ENCODE data around the gene ADD3. TPM values are rescaled to one million over a fixed set of nuclear protein-coding genes. Genes with fewer than 3 reads are reported as not detected.

ADD3 gene
- total RNA-seq, 4 donors from 2014 or later = 257 to 644 (median 358) TPM

- Histone ChIP-seq H3K36me3 (no peaks in the 10 kb centered on the region), H3K9me3 (no peaks in the 10 kb centered on the region), H3K27me3 (no peaks in the 10 kb centered on the region), H3K4me3 (replicated peaks in 1 of 3) (peak overlapping the region in 2 of 3 donors; percentile 75 to 92), H3K4me1 (peaks cover 41 to 44% of the 10 kb centered on the region in 2 donors), H3K27ac (no peak overlapping the region)
- intact Hi-C loops (cut with DNase I) = loop anchor here (5.0 to 10.0 kb wide), 2 partner anchors 65 to 202 kb away; no protein-coding TSS in a partner anchor
- 59 to 70% methylated on average over 4 of the region's 4 CpGs for WGBS, 2 donors
- DNase-seq = no peak
- no peak for TF ChIP-seq POLR2A (IDR thresholded peaks at IDR 0.05)
- TF ChIP-seq CTCF (IDR thresholded peaks at IDR 0.05) = no peak
Measured at GRCh38 chr10:110009736-110010475, 2.1 kb downstream of the ADD3 start.

GRCh38 chr10:110010486-110011378 lies 2.9 kb downstream of the ADD3 start:
- Histone ChIP-seq H3K4me1 (peaks cover 44 to 49% of the 10 kb centered on the region in 2 donors), H3K4me3 (replicated peaks in 1 of 3) (no peak overlapping the region), H3K27ac (no peak overlapping the region), H3K27me3 (no peaks in the 10 kb centered on the region), H3K36me3 (no peaks in the 10 kb centered on the region), H3K9me3 (no peaks in the 10 kb centered on the region)
- intact Hi-C loops (cut with DNase I) = no loop called here
- DNase-seq = no peak
- 51 to 72% methylated on average over 2 of the region's 2 CpGs for WGBS, 2 donors
- TF ChIP-seq POLR2A (IDR thresholded peaks at IDR 0.05) (no peak), CTCF (IDR thresholded peaks at IDR 0.05) (no peak)

GRCh38 chr10:110011681-110012080 lies 3.9 kb downstream of the ADD3 start:
- no peak for DNase-seq
- Histone ChIP-seq H3K27me3 (no peaks in the 10 kb centered on the region), H3K4me3 (replicated peaks in 1 of 3) (no peak overlapping the region), H3K27ac (no peak overlapping the region), H3K9me3 (no peaks in the 10 kb centered on the region), H3K36me3 (no peaks in the 10 kb centered on the region), H3K4me1 (peaks cover 47 to 54% of the 10 kb centered on the region in 2 donors)
- intact Hi-C loops (cut with DNase I) = no loop called here
- WGBS, 2 donors = 68 to 73% methylated on average over 3 of the region's 3 CpGs
- TF ChIP-seq POLR2A (IDR thresholded peaks at IDR 0.05) (no peak), CTCF (IDR thresholded peaks at IDR 0.05) (no peak)

- TF ChIP-seq POLR2A (IDR thresholded peaks at IDR 0.05) = no peak
- no peak for TF ChIP-seq CTCF (IDR thresholded peaks at IDR 0.05)
- H3K27me3 ChIP-seq = no peaks in the 10 kb centered on the region
- DNase-seq = no peak
- no peaks in the 10 kb centered on the region for H3K36me3 ChIP-seq
- intact Hi-C loops (cut with DNase I) = no loop called here
- H3K4me1 ChIP-seq = peaks cover 54 to 58% of the 10 kb centered on the region in 2 donors
- WGBS, 2 donors = 51 to 60% methylated on average over 4 of the region's 4 CpGs
- peak overlapping the region in 2 of 3 donors; percentile 8 to 20 for H3K27ac ChIP-seq
- H3K4me3 ChIP-seq (replicated peaks in 1 of 3) = no peak overlapping the region
- H3K9me3 ChIP-seq = no peaks in the 10 kb centered on the region
Measured at GRCh38 chr10:110013630-110014293, 6.0 kb downstream of the ADD3 start.
